ENCODE results near the gene EVPL.

EVPL gene

GRCh38 chr17:76054112-76054476, 27.0 kb upstream of the EVPL start:
- no peak for TF ChIP-seq CTCF (IDR thresholded peaks at IDR 0.05; ENCODE audit: low read depth, low read length)
- Histone ChIP-seq H3K36me3 (peaks cover 90% of the 10 kb centered on the region), H3K27me3 (ENCODE audit: insufficient read depth, low read depth, severe bottlenecking) (no peaks in the 10 kb centered on the region), H3K9me3 (ENCODE audit: severe bottlenecking) (no peaks in the 10 kb centered on the region), H3K4me3 (ENCODE audit: low read depth, low read length) (no peak overlapping the region), H3K27ac (no peak overlapping the region)
- DNase-seq: no peak

GRCh38 chr17:76053246-76054111, 26.4 kb upstream of the EVPL start:
- Histone ChIP-seq H3K36me3 (peaks cover 90% of the 10 kb centered on the region), H3K4me3 (ENCODE audit: low read depth, low read length) (no peak overlapping the region), H3K27me3 (ENCODE audit: insufficient read depth, low read depth, severe bottlenecking) (no peaks in the 10 kb centered on the region), H3K9me3 (ENCODE audit: severe bottlenecking) (no peaks in the 10 kb centered on the region), H3K27ac (no peak overlapping the region)
- no peak for TF ChIP-seq CTCF (IDR thresholded peaks at IDR 0.05; ENCODE audit: low read depth, low read length)
- DNase-seq: no peak

DNA sequence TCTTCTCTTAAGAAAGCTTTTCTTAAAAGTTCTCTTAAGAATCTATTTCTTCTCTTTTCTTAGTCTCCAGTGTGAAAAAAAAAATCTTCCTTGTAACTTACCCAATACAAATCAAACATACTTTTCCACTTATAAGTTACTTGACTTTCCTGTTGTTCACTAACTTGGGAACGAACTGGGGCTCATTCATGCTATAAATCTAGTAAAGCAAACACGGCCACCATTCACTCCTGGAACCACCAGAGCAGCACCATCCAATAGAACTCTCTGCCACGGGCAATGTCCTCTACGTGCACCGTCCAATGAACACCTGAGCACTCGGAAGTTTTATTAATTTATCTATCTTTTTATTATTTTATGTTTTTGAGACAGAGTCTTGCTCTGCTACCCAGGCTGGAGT, 24.5 kb upstream of the EVPL start:
- Histone ChIP-seq H3K36me3 (peaks cover 90% of the 10 kb centered on the region), H3K9me3 (ENCODE audit: severe bottlenecking) (no peaks in the 10 kb centered on the region), H3K4me3 (ENCODE audit: low read depth, low read length) (no peak overlapping the region), H3K27ac (no peak overlapping the region), H3K27me3 (ENCODE audit: insufficient read depth, low read depth, severe bottlenecking) (no peaks in the 10 kb centered on the region)
- DNase-seq: no peak
- no peak for TF ChIP-seq CTCF (IDR thresholded peaks at IDR 0.05; ENCODE audit: low read depth, low read length)

DNA sequence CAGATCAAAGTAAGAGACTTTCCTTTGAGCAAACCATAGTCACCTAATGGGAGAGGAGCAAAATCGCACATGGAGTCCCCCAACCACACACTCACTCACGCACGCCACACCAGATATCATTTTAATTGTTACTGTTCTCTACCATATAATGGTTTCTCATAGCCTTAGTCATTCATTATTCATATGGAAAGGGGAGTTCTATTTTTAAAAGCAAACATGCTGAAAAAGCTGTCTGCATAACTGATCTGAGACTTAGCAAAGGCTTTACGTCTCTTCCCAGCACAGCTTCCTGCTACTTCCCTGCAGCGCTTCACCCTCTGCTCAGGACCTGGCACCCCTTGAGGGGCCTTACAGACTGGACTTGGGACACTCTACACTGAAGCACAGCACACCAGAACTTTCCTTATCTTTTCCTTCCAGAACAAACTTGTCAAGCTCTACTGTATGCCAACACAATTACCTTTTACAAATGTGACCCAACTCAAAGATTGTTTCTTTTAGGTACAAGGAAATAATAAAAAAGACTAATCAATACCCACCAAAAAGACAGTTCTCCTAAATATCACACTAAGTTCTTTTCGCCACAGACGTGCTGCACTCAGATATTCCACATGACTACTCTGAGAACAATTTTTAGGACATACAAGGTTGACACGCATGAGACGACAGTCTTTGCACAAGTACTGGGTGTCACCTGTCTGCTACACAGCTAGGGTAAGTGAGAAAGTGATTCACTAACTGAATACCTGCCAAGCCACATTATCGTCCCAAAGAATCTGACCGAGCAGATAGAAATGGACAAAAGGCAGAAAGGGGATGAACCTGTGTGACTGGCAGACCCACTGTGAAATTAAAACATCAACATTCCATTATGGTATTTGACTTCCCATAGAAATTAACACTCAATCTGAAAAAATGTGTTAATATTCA, 23.7 kb upstream of the EVPL start:
- H3K27ac ChIP-seq: no peak overlapping the region
- no peaks in the 10 kb centered on the region for H3K27me3 ChIP-seq (ENCODE audit: insufficient read depth, low read depth, severe bottlenecking)
- no peak overlapping the region for H3K4me3 ChIP-seq (ENCODE audit: low read depth, low read length)
- TF ChIP-seq CTCF (IDR thresholded peaks at IDR 0.05; ENCODE audit: low read depth, low read length): no peak
- no peak for DNase-seq
- peaks cover 90% of the 10 kb centered on the region for H3K36me3 ChIP-seq
- H3K9me3 ChIP-seq (ENCODE audit: severe bottlenecking): no peaks in the 10 kb centered on the region

DNA sequence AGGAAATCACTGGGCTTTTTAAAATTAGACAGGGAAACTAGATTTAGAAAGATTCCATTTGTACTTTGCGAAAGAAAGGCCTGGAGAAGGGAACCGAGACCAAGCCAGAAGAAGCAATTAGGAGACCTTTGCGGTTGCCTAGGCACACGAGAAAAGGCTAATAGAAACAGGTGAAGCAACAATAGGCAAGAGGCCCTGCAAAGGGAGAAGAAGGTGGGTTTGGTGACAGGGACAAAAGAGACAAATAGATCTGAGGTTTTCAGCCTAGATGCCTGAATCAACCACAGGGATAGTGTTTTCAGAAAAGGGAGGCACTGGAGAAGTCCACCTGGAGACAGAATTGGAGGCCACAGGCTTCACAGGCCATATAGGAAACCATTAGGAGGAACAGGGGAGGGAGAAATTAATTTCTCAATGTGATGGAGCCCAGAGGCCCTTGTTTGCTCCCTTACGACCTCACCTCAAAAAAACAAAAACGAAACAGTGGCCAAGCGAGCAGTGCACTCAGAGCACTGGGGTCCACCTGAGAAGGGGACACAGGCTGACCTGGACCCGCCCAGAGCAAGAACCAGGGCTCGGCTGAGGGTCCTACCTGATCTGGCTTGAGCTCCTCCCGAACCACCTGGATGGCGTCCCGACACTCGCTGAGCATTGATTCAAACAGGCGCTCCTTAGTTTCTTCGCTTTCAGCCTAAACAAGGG, 22.9 kb upstream of the EVPL start:
- no peak for TF ChIP-seq CTCF (IDR thresholded peaks at IDR 0.05; ENCODE audit: low read depth, low read length)
- H3K27ac ChIP-seq: no peak overlapping the region
- H3K9me3 ChIP-seq (ENCODE audit: severe bottlenecking): no peaks in the 10 kb centered on the region
- no peak overlapping the region for H3K4me3 ChIP-seq (ENCODE audit: low read depth, low read length)
- no peaks in the 10 kb centered on the region for H3K27me3 ChIP-seq (ENCODE audit: insufficient read depth, low read depth, severe bottlenecking)
- H3K36me3 ChIP-seq: peaks cover 91% of the 10 kb centered on the region
- DNase-seq: no peak

Data from WERI-Rb-1 (cell line).